Immature natural killer cell (primary cell): Measurements from ENCODE around the gene FXYD1. TPM values are rescaled to one million over a fixed set of nuclear protein-coding genes. Genes with fewer than 3 reads are reported as not detected.
A peak's percentile ranks its signal among the peaks of the same experiment; 100 is the strongest.

Experiments
- DNase-seq, 3 donors: peaks; one replicate each; pipeline ENCODE4 v3.0.0; 2022; ENCODE audit warnings: mixed read lengths in 1 of 3
- H3K27ac Mint-ChIP-seq, 6 donors: one replicate each; pipeline ENCODE4 v1.8.0; 2020; ENCODE audit warnings: mixed read lengths in 6 of 6, mild to moderate bottlenecking in 5 of 6, inconsistent platforms in 4 of 6, moderate library complexity in 3 of 6
- H3K27me3 Mint-ChIP-seq, 3 donors: one replicate each; pipeline ENCODE4 v1.8.0; 2020 to 2021; ENCODE audit warnings: low read depth in 3 of 3, mild to moderate bottlenecking in 3 of 3, mixed read lengths in 3 of 3, moderate library complexity in 3 of 3, inconsistent platforms in 1 of 3
- H3K36me3 Mint-ChIP-seq, 3 donors: one replicate each; pipeline ENCODE4 v1.8.0; 2020; ENCODE audit warnings: mixed read lengths in 3 of 3, inconsistent platforms in 2 of 3, mild to moderate bottlenecking in 2 of 3
- H3K4me1 Mint-ChIP-seq, 2 donors: one replicate each; pipeline ENCODE4 v1.8.0; 2020; ENCODE audit warnings: inconsistent platforms in 2 of 2, mild to moderate bottlenecking in 2 of 2, mixed read lengths in 2 of 2, moderate library complexity in 1 of 2
- H3K4me3 Mint-ChIP-seq, 5 donors: one replicate each; pipeline ENCODE4 v1.8.0; 2020; ENCODE audit warnings: mild to moderate bottlenecking in 5 of 5, mixed read lengths in 5 of 5, inconsistent platforms in 3 of 5, moderate library complexity in 3 of 5
- H3K9me3 Mint-ChIP-seq, 6 donors: one replicate each; pipeline ENCODE4 v1.8.0; 2020; ENCODE audit warnings: mild to moderate bottlenecking in 6 of 6, mixed read lengths in 6 of 6, inconsistent platforms in 4 of 6, moderate library complexity in 3 of 6
- polyA plus RNA-seq, 3 donors: library from polyadenylated mRNA; unstranded; fragments of 300-500 nt; fragmentation: Illumina TruSeq; gene quantifications; one replicate each; pipeline ENCODE4 v1.2.3, GENCODE V29; 2021

Gene FXYD1
- polyA plus RNA-seq, 3 donors from 2014 or later, result 0.53 to 0.83 TPM; not detected in 1

DNA sequence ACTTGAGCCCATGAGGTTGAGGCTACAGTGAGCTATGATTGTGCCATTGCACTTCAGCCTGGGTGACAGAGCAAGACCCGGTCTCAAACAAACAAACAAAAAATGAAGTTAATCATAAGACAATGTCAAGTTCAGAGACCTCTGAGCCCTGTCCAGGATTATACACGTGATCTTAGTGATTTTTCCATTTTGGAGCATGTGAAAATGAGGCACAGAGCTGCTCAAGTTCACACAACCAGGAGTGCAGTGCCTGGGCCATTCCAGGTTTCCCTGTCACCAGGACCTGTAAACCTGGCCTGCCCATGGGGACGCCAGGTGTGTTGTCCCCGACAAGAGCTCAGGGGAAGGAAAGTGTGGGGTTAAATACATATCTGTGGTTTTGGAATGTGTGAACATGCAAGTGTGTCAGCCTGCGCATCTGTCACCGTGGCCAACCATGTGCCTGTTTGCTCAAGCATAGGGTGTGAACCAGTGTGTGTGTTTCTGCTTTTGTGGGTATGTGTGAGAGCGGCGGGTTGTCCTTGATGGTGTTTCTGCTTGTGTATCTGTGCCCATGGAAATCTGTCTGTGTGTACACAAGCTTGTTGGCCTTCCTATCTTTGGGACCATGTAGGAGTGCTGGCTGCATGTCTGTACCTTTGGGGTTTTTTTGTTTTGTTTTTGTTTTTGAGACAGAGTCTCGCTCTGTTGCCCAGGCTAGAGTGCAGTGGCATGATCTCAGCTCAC lies 1.5 kb upstream of the FXYD1 start:
- H3K36me3 Mint-ChIP-seq, result peaks cover 0 to 11% (median 0%) of the 10 kb centered on the region in 3 donors
- H3K27me3 Mint-ChIP-seq, result peaks cover 6 to 10% (median 6%) of the 10 kb centered on the region in 3 donors
- peaks cover 18 to 23% of the 10 kb centered on the region in 2 donors for H3K4me1 Mint-ChIP-seq
- H3K27ac Mint-ChIP-seq, result peak overlapping the region in 1 of 6 donors; percentile 64
- H3K9me3 Mint-ChIP-seq, result no peaks in the 10 kb centered on the region
- no peak for DNase-seq
- no peak overlapping the region for H3K4me3 Mint-ChIP-seq

DNA sequence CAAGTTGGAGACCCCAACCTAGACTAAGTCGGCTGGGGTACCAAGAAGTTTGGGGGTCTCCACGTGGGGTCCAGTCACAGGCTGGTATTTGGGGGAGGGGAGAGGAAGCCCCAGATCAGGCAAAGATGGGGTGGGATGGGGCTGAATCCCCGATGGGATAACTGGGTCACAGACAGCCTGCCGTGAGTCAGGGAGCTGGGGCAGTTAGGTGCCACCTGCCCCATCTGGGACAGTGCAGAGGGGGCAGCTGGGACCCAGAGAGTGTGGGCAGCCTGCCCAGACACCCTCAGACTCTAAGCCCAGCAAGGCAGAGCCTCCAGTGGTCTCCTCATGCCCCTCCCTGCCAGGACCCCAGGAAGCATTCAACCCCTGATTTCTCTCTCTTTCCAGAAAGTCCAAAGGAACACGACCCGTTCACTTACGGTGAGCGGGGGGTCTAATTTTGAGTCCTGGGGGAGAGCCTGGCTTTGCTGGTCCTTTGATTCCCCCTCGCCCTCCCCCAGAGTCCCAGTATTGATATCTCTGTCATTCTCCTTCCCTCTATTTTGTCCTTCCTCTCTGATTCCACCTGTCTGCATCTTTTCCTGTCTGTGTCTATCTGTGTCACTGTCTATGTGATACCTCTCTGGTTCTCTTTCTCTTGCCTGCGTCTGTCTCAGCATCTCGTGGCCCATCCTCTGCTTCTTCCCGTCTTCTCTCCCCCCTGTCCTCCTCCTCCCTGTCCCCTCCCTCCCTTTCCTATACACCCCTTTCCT lies 1.8 kb downstream of the FXYD1 start:
- Mint-ChIP-seq H3K36me3 (peaks cover 0 to 7% (median 0%) of the 10 kb centered on the region in 3 donors), H3K27ac (peak overlapping the region in 5 of 6 donors; percentile 12 to 78 (median 48)), H3K4me1 (peaks cover 28 to 40% of the 10 kb centered on the region in 2 donors), H3K9me3 (no peaks in the 10 kb centered on the region), H3K27me3 (peaks cover 6 to 10% (median 6%) of the 10 kb centered on the region in 3 donors), H3K4me3 (peak overlapping the region in 4 of 5 donors; percentile 28 to 61 (median 46))
- no peak for DNase-seq

DNA sequence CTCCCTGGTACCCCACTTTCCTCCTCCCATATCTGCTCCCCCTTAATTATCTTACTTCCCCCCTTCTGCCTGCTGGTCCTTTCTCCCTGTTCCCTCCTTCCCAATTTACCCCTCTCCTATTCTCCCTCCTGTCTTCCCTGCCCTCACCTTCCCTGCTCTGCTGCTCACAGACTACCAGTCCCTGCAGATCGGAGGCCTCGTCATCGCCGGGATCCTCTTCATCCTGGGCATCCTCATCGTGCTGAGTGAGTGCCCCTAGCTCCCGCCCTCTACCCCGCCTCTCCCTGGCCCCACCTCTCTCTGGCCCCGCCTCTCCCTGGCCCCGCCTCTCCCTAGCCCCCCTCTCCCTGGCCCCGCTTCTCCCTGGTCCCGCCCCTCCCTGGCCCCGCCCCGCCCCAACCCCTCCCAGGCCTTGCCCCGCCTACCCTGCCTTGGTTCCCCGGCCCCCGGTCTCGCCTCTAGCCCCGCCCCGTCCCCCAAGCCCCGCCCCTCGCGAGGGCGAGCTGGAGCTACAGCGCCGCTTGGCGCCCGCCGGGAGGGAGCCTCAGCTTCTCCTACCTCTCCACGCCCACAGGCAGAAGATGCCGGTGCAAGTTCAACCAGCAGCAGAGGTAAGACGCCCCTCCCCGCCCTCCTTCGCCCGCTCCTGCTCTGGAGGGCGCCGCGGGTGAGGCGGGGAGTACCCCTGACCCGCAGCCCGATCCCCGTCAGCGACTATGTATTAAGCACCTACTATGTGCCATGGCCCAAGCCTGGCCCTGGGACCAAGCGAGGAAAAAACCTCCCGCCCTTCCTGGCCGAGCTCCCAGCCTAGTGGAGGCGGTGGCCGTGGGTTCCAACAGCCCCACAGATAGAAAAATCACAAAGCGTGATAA lies 2.6 kb downstream of the FXYD1 start:
- Mint-ChIP-seq H3K9me3 (no peaks in the 10 kb centered on the region), H3K27me3 (peaks cover 4 to 10% (median 6%) of the 10 kb centered on the region in 3 donors), H3K27ac (peak overlapping the region in 5 of 6 donors; percentile 50 to 82 (median 77)), H3K4me1 (peaks cover 28 to 42% of the 10 kb centered on the region in 2 donors), H3K36me3 (peaks cover 0 to 7% (median 0%) of the 10 kb centered on the region in 3 donors), H3K4me3 (peak overlapping the region; percentile 70 to 87 (median 80))
- peak; percentile 86 to 89 (median 87) for DNase-seq

DNA sequence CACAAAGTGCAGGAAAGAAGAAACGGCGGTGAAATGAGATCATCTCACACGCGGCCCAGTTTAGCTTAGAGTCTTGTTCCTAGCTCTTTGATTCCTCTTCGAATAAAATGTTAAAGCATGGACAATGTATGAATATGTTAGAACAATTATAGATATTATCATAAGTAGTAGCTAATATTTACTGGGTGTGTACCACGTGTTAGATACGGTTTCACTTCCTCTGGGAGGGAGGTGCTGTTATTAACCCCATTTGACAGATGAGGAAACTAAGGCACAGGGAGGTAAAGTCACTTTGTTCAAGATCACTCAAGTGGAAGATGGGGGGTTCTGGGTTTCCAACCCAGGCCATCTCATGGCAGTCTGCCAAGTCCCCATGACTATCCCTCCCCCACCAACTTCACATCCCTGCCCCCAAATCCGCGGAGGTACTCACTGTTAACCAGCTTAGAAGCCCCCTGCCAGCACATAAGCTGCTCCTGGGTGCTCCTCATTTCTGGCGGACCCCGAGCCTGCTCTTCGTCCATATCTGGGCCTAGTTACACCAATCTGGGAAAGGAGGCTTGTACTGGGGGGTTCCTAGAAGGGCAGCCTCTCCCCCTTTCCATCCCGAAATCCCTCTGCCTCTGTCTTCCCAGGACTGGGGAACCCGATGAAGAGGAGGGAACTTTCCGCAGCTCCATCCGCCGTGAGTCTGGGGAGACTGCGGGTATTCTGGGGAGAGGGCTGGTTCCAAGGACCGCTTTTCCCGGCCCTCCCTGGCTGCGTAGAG lies 3.4 kb downstream of the FXYD1 start:
- no peak for DNase-seq
- Mint-ChIP-seq H3K9me3 (no peaks in the 10 kb centered on the region), H3K27ac (peak overlapping the region in 5 of 6 donors; percentile 7 to 72 (median 51)), H3K4me3 (peak overlapping the region; percentile 70 to 87 (median 80)), H3K36me3 (peaks cover 0 to 7% (median 0%) of the 10 kb centered on the region in 3 donors), H3K4me1 (peaks cover 28 to 41% of the 10 kb centered on the region in 2 donors), H3K27me3 (peaks cover 4 to 10% (median 4%) of the 10 kb centered on the region in 3 donors)

DNA sequence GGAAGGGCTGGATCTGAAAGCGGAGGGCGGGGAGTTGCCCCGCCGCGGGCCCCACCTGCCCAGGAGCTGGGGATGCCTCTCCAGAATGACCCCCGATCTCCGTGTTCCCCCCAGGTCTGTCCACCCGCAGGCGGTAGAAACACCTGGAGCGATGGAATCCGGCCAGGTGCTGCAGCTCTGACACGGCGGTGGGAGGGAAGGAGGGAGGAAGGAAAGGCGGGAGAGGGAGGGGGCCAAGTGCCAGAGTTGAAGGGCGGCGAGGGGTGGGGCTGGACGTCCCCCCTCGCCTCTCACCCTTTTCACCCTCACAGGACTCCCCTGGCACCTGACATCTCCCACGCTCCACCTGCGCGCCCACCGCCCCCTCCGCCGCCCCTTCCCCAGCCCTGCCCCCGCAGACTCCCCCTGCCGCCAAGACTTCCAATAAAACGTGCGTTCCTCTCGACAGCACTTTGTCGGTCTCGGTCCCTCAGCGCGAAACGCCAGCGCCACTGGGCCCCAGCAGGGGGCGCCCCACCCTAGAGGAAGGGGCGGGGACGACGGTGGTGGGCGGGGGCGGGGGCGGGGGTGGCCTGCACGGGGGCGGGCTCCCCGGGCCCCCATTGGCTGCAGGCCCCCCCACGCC lies 4.1 kb downstream of the FXYD1 start:
- H3K4me3 Mint-ChIP-seq, result peak overlapping the region in 4 of 5 donors; percentile 58 to 80 (median 66)
- peaks cover 28 to 36% of the 10 kb centered on the region in 2 donors for H3K4me1 Mint-ChIP-seq
- H3K27ac Mint-ChIP-seq, result peak overlapping the region in 1 of 6 donors; percentile 62
- no peaks in the 10 kb centered on the region for H3K9me3 Mint-ChIP-seq
- DNase-seq, result peak; percentile 64 to 68 (median 66)
- peaks cover 0 to 7% (median 0%) of the 10 kb centered on the region in 3 donors for H3K36me3 Mint-ChIP-seq
- peaks cover 4 to 10% (median 4%) of the 10 kb centered on the region in 3 donors for H3K27me3 Mint-ChIP-seq

DNA sequence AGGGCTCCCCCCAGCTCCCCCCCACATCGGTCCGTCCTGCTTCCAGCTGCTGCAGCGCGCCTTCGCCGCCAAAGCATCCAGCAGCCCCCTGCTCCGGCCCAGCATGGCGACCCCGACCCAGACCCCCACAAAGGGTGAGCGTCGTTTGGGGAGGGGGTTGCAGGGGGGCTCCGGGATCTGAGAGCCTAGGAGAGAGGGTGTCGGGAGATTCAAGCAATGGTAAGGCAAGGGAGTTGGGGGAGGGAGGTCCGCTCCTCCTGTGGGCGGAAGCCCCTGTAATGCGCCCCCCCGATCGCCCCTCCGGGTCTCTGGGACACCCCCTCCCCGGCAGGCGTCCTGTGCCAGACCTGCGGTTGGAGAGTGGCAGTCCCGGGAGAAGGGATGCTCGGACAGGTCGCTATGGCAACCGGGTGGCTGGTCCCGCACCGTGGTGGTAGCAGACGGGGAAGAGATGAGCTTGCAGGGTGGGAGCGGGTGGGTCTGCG lies 4.6 kb downstream of the FXYD1 start, which contains the start of gene FXYD7:
Gene FXYD7, plus strand, starts transcription at position 25 of the 485 bp plus-strand sequence. Its CDS starts 79 bp downstream, at position 104.
- peaks cover 28 to 36% of the 10 kb centered on the region in 2 donors for H3K4me1 Mint-ChIP-seq
- H3K27ac Mint-ChIP-seq, result peak within 1 kb of the TSS in 4 of 6 donors; percentile 2 to 89 (median 20)
- peaks cover 0 to 7% (median 0%) of the 10 kb centered on the region in 3 donors for H3K36me3 Mint-ChIP-seq
- peak within 1 kb of the TSS; percentile 58 to 87 (median 73) for H3K4me3 Mint-ChIP-seq
- peak; percentile 30 to 33 (median 31) for DNase-seq
- H3K27me3 Mint-ChIP-seq, result peaks cover 2 to 10% (median 4%) of the 10 kb centered on the region in 3 donors
- H3K9me3 Mint-ChIP-seq, result no peaks in the 10 kb centered on the region

DNA sequence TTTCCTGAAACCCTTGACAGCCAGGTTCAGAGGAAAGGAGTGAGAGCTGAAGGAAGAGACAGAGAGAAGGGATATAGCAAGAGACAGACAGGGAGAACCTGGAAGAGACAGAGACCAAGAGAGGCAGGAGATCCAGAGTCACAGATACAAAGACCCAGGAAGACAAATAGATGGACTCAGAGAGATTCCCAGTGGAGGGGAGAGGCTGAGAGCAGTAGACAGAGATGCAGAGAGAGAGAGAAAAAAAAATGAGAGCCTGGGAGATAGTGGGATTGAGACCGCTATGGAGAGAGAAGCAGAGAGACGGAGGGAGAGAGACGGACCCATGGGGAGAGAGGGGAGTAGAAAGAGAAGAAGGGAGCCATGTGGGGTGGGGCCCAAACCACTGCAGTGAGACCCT lies 5.2 kb downstream of the FXYD1 start:
- DNase-seq, result no peak
- Mint-ChIP-seq H3K27ac (peak overlapping the region in 3 of 6 donors; percentile 2 to 89 (median 33)), H3K4me1 (peaks cover 28 to 36% of the 10 kb centered on the region in 2 donors), H3K4me3 (peak overlapping the region in 3 of 5 donors; percentile 11 to 70 (median 62)), H3K27me3 (peaks cover 2 to 10% (median 4%) of the 10 kb centered on the region in 3 donors), H3K36me3 (peaks cover 0 to 7% (median 0%) of the 10 kb centered on the region in 3 donors), H3K9me3 (no peaks in the 10 kb centered on the region)

DNA sequence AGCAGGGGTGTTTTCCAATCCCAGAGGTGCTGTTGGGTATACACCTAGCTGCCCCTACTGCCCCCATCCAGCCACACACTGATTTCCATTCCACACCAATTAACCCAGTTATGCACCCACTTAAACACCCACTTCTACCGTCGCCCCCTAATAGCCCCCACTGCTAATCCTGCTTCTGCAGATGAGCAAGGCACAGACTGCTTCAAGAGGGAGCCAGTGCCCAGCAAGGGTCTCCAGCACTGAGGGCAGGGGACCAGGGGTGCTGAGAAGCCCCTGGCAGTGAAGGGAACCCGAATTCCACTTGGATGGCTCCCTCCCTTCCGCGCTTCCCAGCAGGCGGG lies 5.6 kb downstream of the FXYD1 start:
- peaks cover 0 to 7% (median 0%) of the 10 kb centered on the region in 3 donors for H3K36me3 Mint-ChIP-seq
- no peak for DNase-seq
- H3K4me1 Mint-ChIP-seq, result peaks cover 28 to 36% of the 10 kb centered on the region in 2 donors
- H3K27me3 Mint-ChIP-seq, result peaks cover 2 to 10% (median 4%) of the 10 kb centered on the region in 3 donors
- no peaks in the 10 kb centered on the region for H3K9me3 Mint-ChIP-seq
- H3K27ac Mint-ChIP-seq, result peak overlapping the region in 1 of 6 donors; percentile 2
- H3K4me3 Mint-ChIP-seq, result peak overlapping the region in 2 of 5 donors; percentile 11 to 62

DNA sequence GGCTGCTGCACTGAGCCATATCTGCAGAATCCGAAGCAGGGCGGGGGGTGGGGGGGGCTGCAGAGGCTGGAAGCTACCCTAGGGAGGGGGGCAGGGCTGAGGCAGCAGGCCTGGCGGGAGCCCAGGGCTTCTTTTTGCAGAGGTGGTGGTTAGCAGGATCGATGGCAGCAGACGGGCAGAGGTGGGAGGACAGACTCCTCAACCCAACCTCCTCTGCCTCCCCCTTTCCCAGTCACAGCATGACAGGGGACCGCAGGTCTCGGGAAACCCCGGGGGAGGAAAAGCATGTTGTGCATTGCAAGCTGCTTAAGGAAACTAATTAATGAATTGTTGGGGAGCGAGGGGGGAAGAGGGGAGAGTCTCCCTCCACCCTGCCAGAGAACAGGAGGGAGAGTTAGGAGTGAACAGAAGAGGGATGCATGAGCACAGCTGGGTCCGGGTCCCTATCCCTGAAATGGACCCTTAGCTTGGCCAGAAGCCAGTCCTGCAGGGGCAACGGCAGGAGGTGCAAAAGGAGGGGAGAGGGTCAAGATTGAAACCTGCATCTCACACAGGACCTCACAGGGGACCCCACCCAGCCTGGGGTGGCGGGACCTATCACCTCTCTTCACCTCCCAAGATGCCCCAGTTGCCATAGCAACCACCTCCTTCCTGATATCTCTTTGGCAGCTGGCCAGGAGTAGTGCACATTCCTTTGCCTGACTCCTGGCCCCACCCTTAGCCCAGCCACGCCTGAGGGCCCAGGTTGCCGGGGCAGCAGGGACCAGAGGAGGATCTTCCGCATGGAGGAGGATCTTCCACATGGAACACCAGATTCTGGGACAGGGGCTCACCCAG lies 6.2 kb downstream of the FXYD1 start:
- H3K27ac Mint-ChIP-seq, result peak overlapping the region in 1 of 6 donors; percentile 57
- no peak for DNase-seq
- H3K9me3 Mint-ChIP-seq, result no peaks in the 10 kb centered on the region
- peaks cover 2 to 10% (median 4%) of the 10 kb centered on the region in 3 donors for H3K27me3 Mint-ChIP-seq
- H3K4me3 Mint-ChIP-seq, result peak overlapping the region in 1 of 5 donors; percentile 17
- H3K36me3 Mint-ChIP-seq, result peaks cover 0 to 7% (median 0%) of the 10 kb centered on the region in 3 donors
- peaks cover 28 to 36% of the 10 kb centered on the region in 2 donors for H3K4me1 Mint-ChIP-seq

DNA sequence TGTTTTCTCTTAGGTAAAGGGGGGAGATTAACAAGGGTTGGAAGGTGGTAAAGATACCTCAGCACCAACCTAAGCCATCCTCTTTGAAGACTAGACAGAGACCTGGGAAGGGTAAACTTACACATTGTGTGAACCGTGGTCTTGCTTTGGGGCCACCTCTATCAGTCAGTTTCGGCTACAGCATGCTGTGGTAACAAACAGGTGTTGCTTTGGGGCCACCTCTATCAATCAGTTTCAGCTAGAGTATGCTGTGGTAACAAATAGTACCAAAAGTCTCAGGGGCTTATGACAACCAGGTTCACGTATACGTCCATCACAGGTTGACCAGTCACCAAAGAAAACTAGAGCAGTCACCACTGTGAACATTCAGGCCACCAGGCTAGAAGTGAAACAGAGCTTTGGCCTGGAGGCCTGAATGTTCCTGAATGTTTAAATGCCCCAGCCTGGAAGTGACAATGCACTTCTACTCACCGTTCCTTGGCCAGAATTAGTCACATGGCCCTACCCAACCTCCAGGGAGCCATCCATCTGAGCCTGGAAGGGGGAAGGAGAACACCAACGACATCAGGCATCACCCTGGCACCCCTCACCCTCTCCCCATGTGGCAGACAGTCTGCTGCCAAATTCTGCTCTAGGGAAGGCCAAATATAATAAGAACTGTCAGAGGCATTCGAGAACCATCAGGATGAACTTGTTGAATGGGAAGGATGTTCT lies 8.3 kb downstream of the FXYD1 start:
- Mint-ChIP-seq H3K4me1 (peaks cover 12 to 23% of the 10 kb centered on the region in 2 donors), H3K27me3 (peaks cover 1 to 5% (median 2%) of the 10 kb centered on the region in 3 donors), H3K27ac (peak overlapping the region in 1 of 6 donors; percentile 47), H3K4me3 (no peak overlapping the region), H3K36me3 (no peaks in the 10 kb centered on the region), H3K9me3 (no peaks in the 10 kb centered on the region)
- no peak for DNase-seq

DNA sequence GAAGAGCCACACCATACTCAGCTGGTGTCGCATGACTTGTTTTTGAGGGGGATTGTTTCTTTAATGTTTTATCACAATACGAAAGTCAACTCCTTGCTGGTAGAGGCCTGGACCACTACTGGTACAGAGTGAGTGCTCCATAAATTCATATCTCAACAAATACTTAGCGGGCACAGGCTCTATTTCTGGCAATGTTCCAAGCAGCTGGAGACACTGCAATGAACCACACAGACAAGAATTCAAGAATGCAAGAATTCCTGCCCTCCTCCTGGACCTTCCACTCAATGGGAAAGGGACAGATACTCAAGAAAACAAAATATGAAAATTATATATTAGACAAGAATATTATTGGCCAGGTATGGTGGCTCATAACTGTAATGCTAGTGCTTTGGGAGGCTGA lies 10.8 kb downstream of the FXYD1 start:
- H3K27ac Mint-ChIP-seq, result no peak overlapping the region
- peaks cover 13 to 23% of the 10 kb centered on the region in 2 donors for H3K4me1 Mint-ChIP-seq
- H3K27me3 Mint-ChIP-seq, result peaks cover 1 to 10% (median 2%) of the 10 kb centered on the region in 3 donors
- H3K36me3 Mint-ChIP-seq, result no peaks in the 10 kb centered on the region
- H3K4me3 Mint-ChIP-seq, result no peak overlapping the region
- DNase-seq, result no peak
- no peaks in the 10 kb centered on the region for H3K9me3 Mint-ChIP-seq
